ENCODE measurements around the gene ARHGAP5.

DNA sequence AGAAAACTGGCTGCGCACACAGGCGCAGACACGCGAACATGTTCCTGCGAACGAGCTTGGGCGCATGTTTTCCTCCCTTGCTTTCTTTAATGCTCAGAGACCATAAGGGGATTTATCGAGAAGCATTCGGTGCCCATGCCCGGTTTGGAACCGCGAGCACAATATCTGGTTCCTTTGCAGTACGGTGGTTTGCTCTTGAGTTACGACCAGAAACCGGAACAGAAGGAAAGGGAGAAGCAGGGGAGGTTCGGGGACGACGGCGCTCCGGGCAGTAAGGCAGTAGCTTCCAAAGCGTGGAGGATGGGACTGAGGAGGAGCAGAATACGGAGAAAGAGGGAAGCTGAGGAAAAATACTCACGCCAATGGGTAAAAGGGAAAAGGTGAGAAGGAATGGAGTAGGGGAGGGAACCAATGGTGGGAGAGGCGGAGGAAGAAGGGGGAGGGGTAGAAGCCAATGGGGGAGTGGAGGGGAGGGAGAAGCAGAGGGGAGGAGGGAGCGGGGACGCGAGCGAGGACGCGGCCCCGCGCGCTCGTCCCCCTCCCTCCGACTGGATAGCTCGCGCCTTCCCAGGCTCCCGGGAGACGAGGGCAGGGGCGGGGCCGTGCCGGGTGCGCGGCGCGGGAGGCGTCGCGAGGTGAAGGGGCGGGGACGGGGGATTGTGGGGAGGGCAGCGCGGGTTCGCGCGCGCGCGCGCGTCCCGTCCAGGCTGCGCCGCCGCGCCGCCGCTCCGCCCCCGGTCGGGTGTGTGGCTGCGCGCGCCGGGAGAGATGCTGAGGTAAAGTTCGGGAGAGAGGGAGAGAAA is 625 bp upstream of the ARHGAP5 start:
- no peak for TF ChIP-seq CTCF (IDR thresholded peaks at IDR 0.05)
- no peak for TF ChIP-seq EP300 (IDR thresholded peaks at IDR 0.05)
- peak in 1 of 4 donors; percentile 31 for TF ChIP-seq POLR2A (IDR thresholded peaks at IDR 0.05)
